ENCODE data around the gene PDIA6.

The PDIA6 gene

DNA sequence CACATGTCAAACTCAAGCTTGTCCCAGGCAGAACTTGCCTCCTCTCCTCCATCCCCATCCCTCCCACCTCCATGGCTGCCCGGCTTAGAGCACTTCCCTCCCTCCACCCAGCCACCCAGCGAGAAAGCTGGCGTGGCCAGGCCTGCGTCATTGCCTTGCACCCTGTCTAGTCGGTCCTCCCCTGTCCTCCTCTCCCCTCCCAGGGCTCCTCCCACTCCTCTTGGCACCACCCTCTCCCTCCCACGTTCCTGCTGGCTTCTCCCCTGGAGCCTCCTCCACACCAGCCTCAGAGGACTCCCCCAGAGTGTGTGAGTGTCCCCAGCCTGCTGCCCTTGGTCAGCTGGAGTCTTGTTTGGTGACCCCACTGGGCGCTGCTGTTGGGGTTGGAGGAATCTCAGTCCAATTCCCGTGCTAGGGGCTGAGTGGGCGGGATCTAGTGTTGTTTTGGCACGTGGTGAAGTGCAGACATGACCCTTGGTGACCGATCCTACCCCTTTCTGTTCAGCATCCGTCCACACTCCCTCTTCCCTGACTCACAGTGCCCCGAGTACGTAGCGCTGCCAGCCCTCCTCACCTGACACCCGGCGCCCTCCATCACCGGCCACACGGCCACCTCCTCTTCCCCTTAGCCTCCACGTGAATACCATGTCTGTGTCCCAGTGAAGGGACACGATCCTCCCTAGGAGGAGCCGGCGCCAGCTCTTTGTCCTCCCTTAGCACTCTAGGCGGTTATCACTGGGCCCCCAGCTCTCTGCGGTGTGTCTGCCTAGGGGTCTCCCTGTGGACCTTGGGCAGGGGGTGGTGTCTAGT is 49.7 kb downstream of the PDIA6 start:
- no peak overlapping the region for H3K4me3 ChIP-seq (ENCODE audit: low read depth in 1 of 2, low read length in 1 of 2)

DNA sequence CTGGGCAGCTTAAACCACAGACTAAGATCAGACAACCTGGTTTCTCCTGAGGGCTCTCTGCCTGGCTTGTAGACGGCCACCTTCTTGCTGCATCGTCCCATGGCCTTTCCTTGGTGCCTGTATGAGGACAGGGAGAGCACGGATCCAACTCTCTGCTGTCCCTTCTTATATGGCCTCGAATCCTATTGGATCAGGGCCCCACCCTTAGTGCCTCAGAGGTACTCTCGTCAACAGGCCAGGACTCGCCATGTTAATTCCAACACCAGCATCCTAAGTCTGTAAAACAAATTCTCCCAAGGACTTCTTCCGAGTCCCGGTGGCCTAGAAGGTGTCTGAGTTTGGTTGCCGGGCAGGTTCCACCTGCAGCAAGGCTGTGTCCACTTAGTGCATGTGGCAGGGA is 51.0 kb downstream of the PDIA6 start:
- Histone ChIP-seq H3K27ac (no peak overlapping the region), H3K4me1 (ENCODE audit: control insufficient read depth in 1 of 2, insufficient read depth in 1 of 2, low read depth in 1 of 2, low read length in 1 of 2) (no peaks in the 10 kb centered on the region), H3K27me3 (peaks cover 12% of the 10 kb centered on the region), H3K9me3 (no peaks in the 10 kb centered on the region), H3K36me3 (no peaks in the 10 kb centered on the region), H3K4me3 (ENCODE audit: low read depth in 1 of 2, low read length in 1 of 2) (no peak overlapping the region)
- TF ChIP-seq, protein P1, sequence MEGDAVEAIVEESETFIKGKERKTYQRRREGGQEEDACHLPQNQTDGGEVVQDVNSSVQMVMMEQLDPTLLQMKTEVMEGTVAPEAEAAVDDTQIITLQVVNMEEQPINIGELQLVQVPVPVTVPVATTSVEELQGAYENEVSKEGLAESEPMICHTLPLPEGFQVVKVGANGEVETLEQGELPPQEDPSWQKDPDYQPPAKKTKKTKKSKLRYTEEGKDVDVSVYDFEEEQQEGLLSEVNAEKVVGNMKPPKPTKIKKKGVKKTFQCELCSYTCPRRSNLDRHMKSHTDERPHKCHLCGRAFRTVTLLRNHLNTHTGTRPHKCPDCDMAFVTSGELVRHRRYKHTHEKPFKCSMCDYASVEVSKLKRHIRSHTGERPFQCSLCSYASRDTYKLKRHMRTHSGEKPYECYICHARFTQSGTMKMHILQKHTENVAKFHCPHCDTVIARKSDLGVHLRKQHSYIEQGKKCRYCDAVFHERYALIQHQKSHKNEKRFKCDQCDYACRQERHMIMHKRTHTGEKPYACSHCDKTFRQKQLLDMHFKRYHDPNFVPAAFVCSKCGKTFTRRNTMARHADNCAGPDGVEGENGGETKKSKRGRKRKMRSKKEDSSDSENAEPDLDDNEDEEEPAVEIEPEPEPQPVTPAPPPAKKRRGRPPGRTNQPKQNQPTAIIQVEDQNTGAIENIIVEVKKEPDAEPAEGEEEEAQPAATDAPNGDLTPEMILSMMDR (IDR thresholded peaks at IDR 0.05) = no peak

More for the DNA sequence above, 49.7 kb downstream of the PDIA6 start:
- no peaks in the 10 kb centered on the region for H3K4me1 ChIP-seq (ENCODE audit: control insufficient read depth in 1 of 2, insufficient read depth in 1 of 2, low read depth in 1 of 2, low read length in 1 of 2)
- H3K9me3 ChIP-seq = no peaks in the 10 kb centered on the region
- H3K27me3 ChIP-seq = peaks cover 12% of the 10 kb centered on the region
- no peak overlapping the region for H3K27ac ChIP-seq
- TF ChIP-seq, protein P1 (IDR thresholded peaks at IDR 0.05) = no peak
- no peaks in the 10 kb centered on the region for H3K36me3 ChIP-seq

DNA sequence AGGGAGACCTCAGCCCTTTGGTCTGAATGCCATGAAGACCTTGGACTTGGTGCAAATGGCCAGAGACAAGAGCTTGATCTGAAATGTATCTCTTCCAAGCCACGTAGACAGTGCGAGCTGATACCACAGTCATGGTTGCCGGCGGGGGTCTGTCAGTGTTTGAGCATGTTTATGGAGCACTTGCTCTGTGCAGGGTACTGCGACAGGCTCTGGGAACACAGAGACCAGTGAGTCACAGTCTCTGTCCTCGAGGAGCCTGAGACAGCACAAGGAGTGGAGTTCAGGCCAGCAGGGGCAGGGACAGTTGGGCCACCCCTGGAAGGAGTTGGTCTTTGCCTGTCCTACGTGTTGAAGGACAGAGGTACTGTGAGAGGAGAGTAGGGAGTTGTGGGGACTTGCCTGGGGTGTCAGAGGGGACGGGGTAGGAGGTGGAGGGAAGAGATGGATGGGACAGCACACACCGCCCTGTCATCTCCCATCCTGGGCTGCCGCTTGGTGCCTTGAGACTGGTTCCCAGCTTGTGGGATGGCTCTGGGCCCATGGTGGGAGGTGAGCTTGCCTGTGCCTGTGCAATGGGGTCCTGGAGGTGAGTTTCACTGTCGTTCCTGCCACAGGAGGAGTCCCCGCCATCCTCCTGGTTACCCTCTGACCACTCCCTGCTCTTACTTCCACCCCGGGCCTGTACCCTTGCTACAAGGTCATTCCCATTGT is 51.6 kb downstream of the PDIA6 start:
- TF ChIP-seq, protein P1 (IDR thresholded peaks at IDR 0.05) = no peak
- no peak overlapping the region for H3K27ac ChIP-seq
- no peaks in the 10 kb centered on the region for H3K4me1 ChIP-seq (ENCODE audit: control insufficient read depth in 1 of 2, insufficient read depth in 1 of 2, low read depth in 1 of 2, low read length in 1 of 2)
- H3K27me3 ChIP-seq = peaks cover 12% of the 10 kb centered on the region
- no peak overlapping the region for H3K4me3 ChIP-seq (ENCODE audit: low read depth in 1 of 2, low read length in 1 of 2)
- no peaks in the 10 kb centered on the region for H3K36me3 ChIP-seq
- no peaks in the 10 kb centered on the region for H3K9me3 ChIP-seq

DNA sequence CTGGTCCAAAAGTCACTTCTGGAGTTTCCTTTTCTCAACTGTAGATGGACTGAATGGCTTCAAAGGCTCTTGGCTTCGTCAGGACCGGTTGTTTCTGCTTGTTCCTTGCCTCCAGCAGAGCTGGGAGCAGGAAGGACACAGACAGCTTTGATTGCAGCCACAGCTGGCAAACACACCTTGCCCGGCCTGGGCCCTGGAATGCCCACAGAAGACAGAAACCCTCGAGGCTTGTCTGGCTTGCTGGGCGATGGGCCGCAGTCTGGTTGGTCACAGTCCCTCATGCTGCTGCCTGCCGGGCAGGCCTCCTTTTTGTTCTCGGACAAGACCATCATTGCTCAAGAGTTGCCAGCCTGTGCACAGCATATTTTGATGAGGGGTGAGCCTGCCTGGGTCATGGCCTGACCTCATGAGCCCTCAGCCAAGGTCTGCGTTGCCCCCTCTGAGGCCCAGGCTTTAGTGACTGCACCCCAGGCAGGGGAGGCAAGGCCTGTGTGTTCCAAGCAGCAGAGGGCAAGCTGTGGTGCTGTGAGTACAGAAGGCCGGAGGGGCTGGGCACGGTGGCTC is 53.4 kb downstream of the PDIA6 start:
- H3K36me3 ChIP-seq = no peaks in the 10 kb centered on the region
- H3K27ac ChIP-seq = no peak overlapping the region
- no peaks in the 10 kb centered on the region for H3K9me3 ChIP-seq
- no peak overlapping the region for H3K4me3 ChIP-seq (ENCODE audit: low read depth in 1 of 2, low read length in 1 of 2)
- peaks cover 12% of the 10 kb centered on the region for H3K27me3 ChIP-seq
- TF ChIP-seq, protein P1 (IDR thresholded peaks at IDR 0.05) = no peak
- H3K4me1 ChIP-seq (ENCODE audit: control insufficient read depth in 1 of 2, insufficient read depth in 1 of 2, low read depth in 1 of 2, low read length in 1 of 2) = no peaks in the 10 kb centered on the region

DNA sequence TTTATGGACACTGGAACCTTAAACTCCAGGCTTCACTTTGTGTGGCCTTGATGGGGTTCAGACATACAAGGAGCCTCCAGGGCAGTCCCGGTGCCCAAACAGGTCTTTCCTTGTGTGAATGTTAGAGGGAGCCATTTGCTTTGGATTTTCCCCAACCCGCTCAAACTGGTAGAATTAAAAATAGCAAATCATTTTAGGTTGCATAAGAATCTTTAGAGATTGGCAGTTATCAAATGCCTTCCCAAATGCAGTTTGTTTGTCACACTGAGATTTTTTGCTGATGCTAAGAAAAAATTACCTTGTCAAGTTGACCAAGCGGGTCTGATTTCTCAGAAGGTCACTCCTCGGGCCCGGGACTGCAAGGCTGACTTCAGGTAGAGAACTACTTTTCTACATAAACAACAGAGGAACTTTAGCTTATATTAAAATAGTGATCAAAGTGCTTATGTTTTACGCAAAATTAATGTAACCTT is 54.7 kb downstream of the PDIA6 start:
- Histone ChIP-seq H3K27me3 (peaks cover 4% of the 10 kb centered on the region), H3K4me1 (ENCODE audit: control insufficient read depth in 1 of 2, insufficient read depth in 1 of 2, low read depth in 1 of 2, low read length in 1 of 2) (no peaks in the 10 kb centered on the region), H3K9me3 (no peaks in the 10 kb centered on the region), H3K4me3 (ENCODE audit: low read depth in 1 of 2, low read length in 1 of 2) (no peak overlapping the region), H3K27ac (no peak overlapping the region), H3K36me3 (no peaks in the 10 kb centered on the region)
- TF ChIP-seq, protein P1 (IDR thresholded peaks at IDR 0.05) = no peak
